Right lobe of liver (tissue), 6 donors: Measurements from ENCODE around the gene MYLK4. TPM values are rescaled to one million over a fixed set of nuclear protein-coding genes. Genes with fewer than 3 reads are reported as not detected.

Source experiments
- ATAC-seq, 4 donors: fragments of 200-7000 bp; cut with Tn5 transposase; one replicate each; pipeline ENCODE4 v1.9.1; 2020; ENCODE audit warnings: mild to moderate bottlenecking in 4 of 4, moderate library complexity in 4 of 4
- DNase-seq, 3 donors: peaks; one replicate each; pipeline ENCODE4 v3.0.0-alpha.2; 2020
- H3K27ac ChIP-seq, 3 donors: fragments of 200-600 bp; one replicate each; pipeline ENCODE4 v1.8.0; 2022
- H3K27me3 ChIP-seq, 2 donors: fragments of 200-600 bp; one replicate each; pipeline ENCODE4 v1.8.0; 2022
- H3K36me3 ChIP-seq, 4 donors: fragments of 200-600 bp; sonication (generic) in 1 of 4; one replicate each; pipeline versions ENCODE4 v1.5.1 to v1.8.0; 2017 to 2022; ENCODE audit warnings: control low read depth in 1 of 4
- H3K4me1 ChIP-seq, 4 donors: fragments of 200-600 bp; sonication (generic) in 1 of 4; one replicate each; pipeline versions ENCODE4 v1.5.1 to v1.8.0; 2017 to 2022; ENCODE audit warnings: control low read depth in 1 of 4
- H3K4me3 ChIP-seq, 3 donors: fragments of 200-600 bp; one replicate each; pipeline ENCODE4 v1.8.0; 2022
- H3K9me3 ChIP-seq, 4 donors: fragments of 200-600 bp; sonication (generic) in 1 of 4; one replicate each; pipeline versions ENCODE4 v1.5.1 to v1.8.0; 2017 to 2022; ENCODE audit warnings: control low read depth in 1 of 4
- POLR2A ChIP-seq: fragments of 450-650 bp; IDR thresholded peaks from one replicate; pipeline ENCODE4 v1.6.1; 2017; ENCODE audit warnings: antibody characterized with exemption, mild to moderate bottlenecking
- WGBS: methylation state at CpG from one replicate; pipeline ENCODE4 v1.1.6; 2018; ENCODE audit warnings: low coverage, low lambda C conversion rate; ENCODE audit not compliant: insufficient coverage; ENCODE audit errors: missing lambda C conversion rate; 5-methylcytosine and 5-hydroxymethylcytosine counted together
- intact Hi-C, 2 donors: fragments of 100-400 bp; cut with DNase I; formaldehyde crosslinking; loops; one replicate each; pipeline versions ENCODE4 v1.11.2 to v1.14.1; 2022
- total RNA-seq, 6 experiments: library from RNA; depleted of rRNA in 2 of 6; stranded (reverse); fragments of >200 nt in 2 of 6; fragmentation: NEBNext Ultra II Directional in 3 of 6; extraction: Animal tissue kit (Norgen Biotek cat#: 25700) in 3 of 6; gene quantifications; one replicate each; pipeline versions ENCODE4 v1.1.0 to v1.2.4, GENCODE V29; 2016 to 2023
- TF ChIP-seq, protein P1 (sequence below), 4 donors: fragments of 200-600 bp in 3 of 4; fragments of 450-650 bp in 1 of 4; IDR thresholded peaks; one replicate each; pipeline versions ENCODE4 v1.5.1 to v1.8.0; 2016 to 2022; ENCODE audit warnings: antibody characterized with exemption in 4 of 4, mild to moderate bottlenecking in 2 of 4
- donor health status: DM: no; HTN: yes; CAD: no.
- donor health status: DM: no; HTN: no; CAD: no.
- donor health status: DM: no; HTN: no; CAD: no.
- donor health status: DM: no; HTN: yes; CAD: no.
- donor health status: DM: no; HTN: yes; CAD: no.

MYLK4 gene
- total RNA-seq, 6 experiments from 2014 or later, result 0.22 to 0.46 (median 0.27) TPM; not detected in 1

GRCh38 chr6:2766767-2767656 lies 16.3 kb upstream of the MYLK4 start:
- WGBS, result 10% methylated on average over 13 of the region's 13 CpGs
- TF ChIP-seq, protein P1, sequence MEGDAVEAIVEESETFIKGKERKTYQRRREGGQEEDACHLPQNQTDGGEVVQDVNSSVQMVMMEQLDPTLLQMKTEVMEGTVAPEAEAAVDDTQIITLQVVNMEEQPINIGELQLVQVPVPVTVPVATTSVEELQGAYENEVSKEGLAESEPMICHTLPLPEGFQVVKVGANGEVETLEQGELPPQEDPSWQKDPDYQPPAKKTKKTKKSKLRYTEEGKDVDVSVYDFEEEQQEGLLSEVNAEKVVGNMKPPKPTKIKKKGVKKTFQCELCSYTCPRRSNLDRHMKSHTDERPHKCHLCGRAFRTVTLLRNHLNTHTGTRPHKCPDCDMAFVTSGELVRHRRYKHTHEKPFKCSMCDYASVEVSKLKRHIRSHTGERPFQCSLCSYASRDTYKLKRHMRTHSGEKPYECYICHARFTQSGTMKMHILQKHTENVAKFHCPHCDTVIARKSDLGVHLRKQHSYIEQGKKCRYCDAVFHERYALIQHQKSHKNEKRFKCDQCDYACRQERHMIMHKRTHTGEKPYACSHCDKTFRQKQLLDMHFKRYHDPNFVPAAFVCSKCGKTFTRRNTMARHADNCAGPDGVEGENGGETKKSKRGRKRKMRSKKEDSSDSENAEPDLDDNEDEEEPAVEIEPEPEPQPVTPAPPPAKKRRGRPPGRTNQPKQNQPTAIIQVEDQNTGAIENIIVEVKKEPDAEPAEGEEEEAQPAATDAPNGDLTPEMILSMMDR (IDR thresholded peaks at IDR 0.05), result no peak
- no peak for TF ChIP-seq POLR2A
- H3K36me3 ChIP-seq, result peaks cover 0 to 3% (median 0%) of the 10 kb centered on the region in 4 donors
- H3K9me3 ChIP-seq, result no peaks in the 10 kb centered on the region
- no peaks in the 10 kb centered on the region for H3K27me3 ChIP-seq
- H3K27ac ChIP-seq, result peak overlapping the region in 2 of 3 donors; percentile 85 to 91
- no peak for ATAC-seq
- H3K4me3 ChIP-seq, result peak overlapping the region; percentile 82 to 89 (median 85)
- DNase-seq, result no peak
- H3K4me1 ChIP-seq, result peaks cover 0 to 23% (median 10%) of the 10 kb centered on the region in 4 donors
- intact Hi-C loops, result no loop called here

DNA sequence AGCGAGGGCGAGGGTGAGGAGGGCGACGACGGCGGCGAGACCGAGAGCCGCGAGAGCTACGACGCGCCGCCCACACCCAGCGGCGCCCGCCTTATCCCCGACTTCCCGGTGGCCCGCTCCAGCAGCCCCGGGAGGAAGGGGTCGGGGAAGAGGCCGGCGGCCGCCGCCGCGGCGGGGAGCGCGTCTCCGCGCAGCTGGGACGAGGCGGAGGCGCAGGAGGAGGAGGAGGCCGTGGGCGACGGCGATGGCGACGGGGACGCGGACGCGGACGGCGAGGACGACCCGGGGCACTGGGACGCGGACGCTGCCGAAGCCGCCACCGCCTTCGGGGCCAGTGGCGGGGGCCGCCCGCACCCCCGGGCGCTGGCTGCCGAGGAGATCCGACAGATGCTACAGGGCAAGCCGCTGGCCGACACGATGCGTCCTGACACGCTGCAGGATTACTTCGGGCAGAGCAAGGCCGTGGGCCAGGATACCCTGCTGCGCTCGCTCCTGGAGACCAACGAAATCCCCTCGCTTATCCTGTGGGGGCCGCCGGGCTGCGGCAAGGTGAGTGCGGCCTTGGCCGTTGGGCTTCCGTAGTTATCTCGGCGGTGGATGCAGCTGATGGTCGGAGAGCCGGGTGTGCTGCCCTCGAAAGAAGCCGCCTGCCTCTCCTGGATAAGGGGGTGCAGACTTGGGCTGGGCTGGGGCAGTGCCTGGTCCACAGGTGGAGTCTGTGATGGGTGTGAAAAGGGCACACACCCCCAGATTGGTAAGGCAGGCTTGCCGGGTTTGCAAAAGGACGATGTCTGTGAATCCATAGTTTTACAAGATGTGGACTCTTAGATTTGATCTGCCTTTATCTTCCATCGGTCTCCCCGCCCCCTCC lies 15.4 kb upstream of the MYLK4 start:
- Histone ChIP-seq H3K4me3 (peak overlapping the region; percentile 82 to 89 (median 85)), H3K4me1 (peaks cover 0 to 19% (median 7%) of the 10 kb centered on the region in 4 donors), H3K27ac (peak overlapping the region; percentile 85 to 91 (median 89)), H3K27me3 (no peaks in the 10 kb centered on the region), H3K36me3 (peaks cover 0 to 3% (median 0%) of the 10 kb centered on the region in 4 donors), H3K9me3 (no peaks in the 10 kb centered on the region)
- TF ChIP-seq, protein P1 (IDR thresholded peaks at IDR 0.05), result no peak
- no peak for TF ChIP-seq POLR2A
- intact Hi-C loops, result no loop called here
- under 1% methylated on average over 8 of the region's 91 CpGs for WGBS
- peak in 3 of 4 donors; percentile 0 to 28 (median 7) for ATAC-seq
- DNase-seq, result peak; percentile 58 to 70 (median 66)

- 0% methylated on average over 16 of the region's 104 CpGs for WGBS
- peaks cover 0 to 19% (median 3%) of the 10 kb centered on the region in 4 donors for H3K4me1 ChIP-seq
- ATAC-seq, result peak; percentile 88 to 94 (median 90)
- H3K9me3 ChIP-seq, result no peaks in the 10 kb centered on the region
- H3K4me3 ChIP-seq, result peak within 1 kb of the TSS; percentile 82 to 89 (median 85)
- intact Hi-C loops, result no loop called here
- H3K27ac ChIP-seq, result peak within 1 kb of the TSS; percentile 85 to 91 (median 89)
- TF ChIP-seq, protein P1 (IDR thresholded peaks at IDR 0.05), result peak; percentile 55 to 65 (median 60)
- peak; percentile 84 for TF ChIP-seq POLR2A
- H3K36me3 ChIP-seq, result peaks cover 0 to 3% (median 0%) of the 10 kb centered on the region in 4 donors
- no peaks in the 10 kb centered on the region for H3K27me3 ChIP-seq
- DNase-seq, result peak; percentile 99
Observed at GRCh38 chr6:2765166-2765895, 14.6 kb upstream of the MYLK4 start, which contains the start of gene WRNIP1. Gene WRNIP1 (plus strand): TSS chr6:2765393. CDS start chr6:2765623, 230 bp downstream.
